ENCODE measurements around the gene CPVL.

The CPVL gene

DNA sequence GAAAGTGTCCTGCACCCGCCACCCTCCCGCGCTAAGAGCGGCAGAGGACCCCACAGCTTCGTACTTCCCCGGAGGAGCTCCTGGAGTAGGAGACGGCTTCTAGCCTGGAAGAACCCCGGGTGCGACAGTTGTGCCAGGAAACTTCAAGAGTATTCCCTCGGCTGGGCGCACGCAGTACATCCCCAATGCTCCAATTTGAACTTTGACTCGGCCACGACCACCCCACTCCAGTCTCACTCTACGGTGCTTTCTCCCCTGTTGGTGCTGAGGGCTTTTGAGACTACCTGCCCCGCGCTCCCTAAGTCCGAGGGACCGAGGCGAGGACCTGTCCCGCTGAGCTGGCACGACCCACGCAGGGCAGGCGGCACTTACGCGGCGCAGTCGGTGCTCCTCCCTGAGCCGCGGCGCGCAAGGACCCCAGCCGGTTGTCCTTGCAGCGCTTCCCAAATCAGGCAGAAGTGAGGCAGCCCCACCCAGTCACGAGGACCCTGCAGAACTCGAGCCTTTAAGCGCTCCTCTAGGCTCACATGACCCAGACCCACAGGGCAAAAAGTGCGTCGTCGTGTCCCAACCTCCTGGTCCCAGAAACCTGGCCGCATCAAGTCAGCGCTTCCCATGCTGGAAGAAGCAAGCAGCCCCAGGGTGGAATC is at the start of gene CPVL:
TSS of gene CPVL (minus strand) at position 481 of the 650 bp plus-strand sequence. CDS start 25,476 bp downstream, outside the sequence.
- DNase-seq (ENCODE audit: low read depth in 2 of 2), result no peak

DNA sequence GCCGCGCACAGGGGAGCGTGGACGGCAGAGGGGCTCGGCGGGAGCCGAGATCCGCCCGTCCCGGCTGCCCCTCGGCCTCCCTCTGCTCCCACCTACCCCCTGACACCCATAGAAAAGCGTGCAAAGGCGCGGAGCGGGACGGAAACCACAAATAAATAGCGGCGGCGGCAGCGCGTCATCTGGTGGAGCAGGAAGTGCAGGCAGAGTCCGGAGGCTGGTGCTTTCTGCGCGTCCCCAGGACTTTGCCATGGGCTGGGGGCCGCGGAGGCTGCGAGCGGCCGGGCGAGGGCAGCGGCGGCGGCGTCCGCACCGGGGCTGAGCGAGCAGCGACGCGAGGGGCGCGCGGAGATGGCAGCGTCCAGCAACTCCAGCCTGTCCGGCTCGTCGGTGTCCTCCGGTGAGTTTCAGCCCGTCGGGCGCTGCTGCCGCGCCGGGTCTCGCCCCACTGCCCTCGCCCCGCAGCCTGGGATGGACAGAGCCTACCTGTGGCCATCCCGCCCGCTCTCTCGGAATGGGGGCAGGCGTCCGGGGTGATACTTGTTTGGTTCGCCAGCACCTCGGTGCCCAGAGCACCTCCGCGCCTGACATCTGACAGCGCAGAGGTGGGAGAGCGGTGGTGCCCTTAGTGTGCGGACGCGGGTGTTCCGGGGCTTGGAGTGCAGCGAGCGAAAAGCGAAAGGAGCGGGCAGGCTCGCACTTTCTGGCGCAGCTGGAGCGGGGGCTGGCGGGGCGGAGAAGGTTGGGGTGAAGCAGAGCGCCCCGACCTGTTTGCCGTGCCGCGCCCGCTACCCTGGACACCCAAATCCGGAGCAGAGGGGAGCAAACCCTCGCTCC is 48.5 kb upstream of the CPVL start, which contains the start of gene CHN2:
TSS of gene CHN2 (plus strand) at position 182 of the 834 bp plus-strand sequence.
- peak; percentile 24 to 35 for DNase-seq (ENCODE audit: low read depth in 2 of 2)

GRCh38 chr7:29194206-29194593 is 47.9 kb upstream of the CPVL start:
- no peak for DNase-seq (ENCODE audit: low read depth in 2 of 2)

- DNase-seq (ENCODE audit: low read depth in 2 of 2), result no peak
Observed at GRCh38 chr7:29193316-29194205, 47.2 kb upstream of the CPVL start.

GRCh38 chr7:29192811-29193210 is 46.5 kb upstream of the CPVL start:
- DNase-seq (ENCODE audit: low read depth in 2 of 2), result no peak

DNA sequence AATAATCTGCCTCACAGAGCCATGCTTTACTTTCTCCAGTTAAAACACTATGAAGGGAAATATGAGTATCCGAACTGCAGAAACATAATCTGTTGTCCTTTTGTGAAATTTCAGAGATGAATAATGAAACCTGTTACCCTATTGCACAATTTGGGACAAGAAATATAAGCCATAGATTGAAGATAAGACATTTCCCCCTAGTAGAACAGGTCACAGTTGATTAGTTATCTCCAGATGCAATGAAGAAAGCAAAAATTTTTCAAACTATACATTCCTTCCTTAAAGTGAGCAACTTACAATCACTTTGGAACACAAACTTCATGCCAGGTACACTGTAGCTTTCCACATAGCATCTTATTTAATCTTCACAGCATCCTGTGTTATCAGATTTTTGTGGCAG is 46.0 kb upstream of the CPVL start:
- no peak for DNase-seq (ENCODE audit: low read depth in 2 of 2)

GRCh38 chr7:29190349-29191045 is 44.2 kb upstream of the CPVL start:
- no peak for DNase-seq (ENCODE audit: low read depth in 2 of 2)

DNA sequence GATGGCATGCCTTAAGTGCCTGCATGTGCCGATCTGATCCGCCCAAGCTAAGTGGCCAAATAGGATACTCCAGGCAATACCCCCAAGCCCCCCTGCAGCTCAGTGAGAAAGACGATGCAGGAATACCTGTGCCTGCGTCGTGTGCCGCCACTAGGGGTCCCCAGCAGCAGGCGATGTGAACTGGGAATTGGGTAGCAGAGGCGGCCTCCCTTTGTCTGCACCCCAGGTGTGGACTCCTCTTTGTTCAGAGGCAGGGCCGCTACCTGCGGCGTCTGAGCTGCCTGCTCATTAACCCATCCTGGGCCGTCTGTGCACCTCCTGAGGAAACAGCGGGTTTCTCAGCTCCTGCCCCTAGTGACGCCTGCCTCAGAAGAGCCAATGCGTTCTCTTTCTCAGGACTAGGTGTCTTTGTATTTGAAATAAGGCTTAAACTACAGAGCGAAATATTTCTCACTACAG is 43.4 kb upstream of the CPVL start:
- peak; percentile 49 to 50 for DNase-seq (ENCODE audit: low read depth in 2 of 2)

- DNase-seq (ENCODE audit: low read depth in 2 of 2), result no peak
Observed at GRCh38 chr7:29185613-29186012, 39.3 kb upstream of the CPVL start.

DNA sequence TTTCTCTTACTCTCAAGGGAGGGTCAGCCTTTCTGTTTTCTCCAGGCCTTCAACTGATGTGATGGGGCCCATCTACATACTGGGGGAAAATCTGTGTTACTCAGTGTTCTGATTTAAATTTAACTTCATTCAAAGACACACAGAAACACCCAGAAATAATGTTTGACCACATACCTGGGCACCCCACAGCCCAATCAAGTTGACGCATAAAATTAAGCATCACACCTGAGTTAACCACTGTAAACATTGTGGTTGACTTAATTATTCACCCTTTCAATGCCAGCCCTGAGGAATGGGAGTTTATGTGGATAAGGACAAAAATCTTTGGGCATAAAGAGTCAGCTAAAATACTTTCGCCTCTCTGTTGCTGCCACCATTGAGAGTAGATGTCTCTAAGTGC is 38.3 kb upstream of the CPVL start:
- DNase-seq (ENCODE audit: low read depth in 2 of 2), result no peak

- no peak for DNase-seq (ENCODE audit: low read depth in 2 of 2)
Observed at GRCh38 chr7:29179115-29179514, 32.8 kb upstream of the CPVL start.

GRCh38 chr7:29177963-29178600 is 31.7 kb upstream of the CPVL start:
- no peak for DNase-seq (ENCODE audit: low read depth in 2 of 2)

- no peak for DNase-seq (ENCODE audit: low read depth in 2 of 2)
Observed at GRCh38 chr7:29173458-29173857, 27.1 kb upstream of the CPVL start.

GRCh38 chr7:29170781-29171180 is 24.4 kb upstream of the CPVL start:
- no peak for DNase-seq (ENCODE audit: low read depth in 2 of 2)

- no peak for DNase-seq (ENCODE audit: low read depth in 2 of 2)
Observed at GRCh38 chr7:29167721-29168120, 21.4 kb upstream of the CPVL start.

DNA sequence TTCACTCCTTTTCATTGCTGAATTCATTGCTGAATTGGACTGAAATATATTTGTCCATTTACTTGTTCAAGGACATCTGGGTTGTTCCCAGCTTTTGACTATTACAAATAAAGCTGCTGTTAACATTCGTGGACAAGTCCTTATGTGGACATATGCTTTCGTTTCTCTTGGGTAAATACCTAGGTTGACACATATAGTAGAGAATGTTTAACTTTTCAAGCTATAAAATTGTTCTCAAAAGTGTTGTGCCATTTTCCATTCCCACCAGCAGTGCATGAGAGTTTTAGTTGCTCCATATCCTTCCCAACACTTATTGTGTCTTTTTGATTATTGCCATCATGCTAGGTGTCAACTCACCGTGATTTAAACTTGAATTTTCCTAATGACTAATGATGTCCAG is 17.5 kb upstream of the CPVL start:
- no peak for DNase-seq (ENCODE audit: low read depth in 2 of 2)

DNA sequence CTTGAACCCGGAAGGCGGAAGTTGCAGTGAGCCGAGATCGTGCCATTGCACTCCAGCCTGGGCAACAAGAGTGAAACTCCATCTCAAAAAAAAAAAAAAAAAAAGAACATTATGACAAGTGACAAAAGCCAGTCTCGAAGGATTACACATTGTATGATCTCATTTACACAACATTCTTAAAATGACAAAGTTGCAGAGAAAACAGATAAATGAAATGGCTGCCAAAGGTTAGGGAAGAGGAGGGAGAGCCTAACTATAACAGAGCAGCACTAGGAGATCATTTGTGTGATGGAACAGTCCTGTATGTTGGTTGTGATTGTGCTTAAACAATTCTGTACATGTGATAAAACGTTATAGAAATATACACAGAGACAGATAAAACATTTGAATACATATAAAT is 16.2 kb upstream of the CPVL start:
- no peak for DNase-seq (ENCODE audit: low read depth in 2 of 2)

DNA sequence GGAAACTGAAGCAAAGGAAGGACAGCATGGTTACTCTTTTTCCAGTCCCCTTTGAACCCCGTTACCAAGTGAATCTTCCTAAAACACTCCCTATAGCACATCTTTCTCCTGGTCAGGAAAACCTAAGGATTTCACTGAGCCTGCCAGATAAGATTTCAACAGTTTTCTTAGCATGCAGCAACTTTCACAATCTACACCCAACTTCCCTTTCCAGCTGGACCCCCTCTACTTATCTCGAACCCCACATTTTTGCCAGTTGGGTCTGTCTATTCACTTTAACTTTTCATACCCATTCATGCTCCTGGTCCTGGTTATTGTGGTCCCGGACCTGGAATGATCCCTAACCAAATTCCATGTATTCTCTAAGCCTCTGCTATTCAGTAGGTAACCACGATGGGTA is 14.9 kb upstream of the CPVL start:
- DNase-seq (ENCODE audit: low read depth in 2 of 2), result no peak

DNA sequence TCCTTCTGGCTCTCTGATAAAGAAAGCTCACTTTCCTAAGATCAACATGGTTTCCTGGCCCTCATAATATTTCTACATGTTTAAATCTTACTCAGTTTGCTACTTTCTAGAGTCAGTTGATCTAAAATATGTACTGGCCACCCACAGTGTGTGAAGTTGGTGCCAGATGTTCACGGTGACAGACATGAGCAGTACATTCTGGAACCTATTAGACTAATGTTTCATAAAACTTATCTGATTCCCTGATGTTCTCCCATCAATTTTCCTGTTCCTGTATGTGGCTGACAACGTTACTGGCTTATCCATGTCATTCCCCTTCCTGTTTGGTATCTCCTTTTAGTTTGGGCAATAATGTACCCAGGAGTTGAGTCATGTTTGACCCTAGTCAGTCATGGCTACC is 13.7 kb upstream of the CPVL start:
- no peak for DNase-seq (ENCODE audit: low read depth in 2 of 2)

- DNase-seq (ENCODE audit: low read depth in 2 of 2), result no peak
Observed at GRCh38 chr7:29158795-29159423, 12.6 kb upstream of the CPVL start.

Data from stimulated activated CD8-positive, alpha-beta memory T cell treated with anti-CD3 and anti-CD28 coated beads, Interleukin-2, amount 100 ng/mL, for 48 hours (primary cell).